GM12892 (cell line): ENCODE measurements around the gene PRKN.

ENCODE experiments used
- POLR2A ChIP-seq: IDR thresholded peaks from 2 replicates; pipeline ENCODE4 v1.6.1; 2011; ENCODE audit warnings: low read depth, low read length, control low read depth
- POLR2AphosphoS5 ChIP-seq: IDR thresholded peaks from 2 replicates; pipeline ENCODE4 v1.6.1; 2011; ENCODE audit warnings: low read depth, low read length, control low read depth

DNA sequence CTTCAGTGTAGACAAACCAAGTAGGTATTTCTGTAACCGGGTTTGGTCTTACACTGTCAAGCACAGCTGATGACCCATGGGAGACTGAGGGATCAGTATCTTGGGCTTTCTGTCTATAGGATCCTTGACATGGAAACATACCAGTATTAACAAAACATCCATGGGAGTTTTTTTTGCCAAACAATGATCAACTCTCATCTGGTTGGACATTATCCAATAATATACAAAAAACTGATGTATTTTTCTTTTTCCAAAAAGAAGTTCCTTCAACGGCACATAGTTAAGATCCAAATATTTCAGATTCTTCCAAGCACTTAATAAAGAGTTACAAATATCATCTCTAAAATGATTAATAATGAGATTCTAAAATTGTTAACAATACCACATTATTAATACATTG, 459.9 kb downstream of the PRKN start:
- TF ChIP-seq POLR2AphosphoS5 (no peak), POLR2A (no peak)
